Stimulated activated CD8-positive, alpha-beta memory T cell treated with anti-CD3 and anti-CD28 coated beads, Interleukin-2, amount 100 ng/mL, for 48 hours (primary cell): ENCODE data around the gene TTC28.

Experiments
- DNase-seq, 2 donors: peaks; one replicate each; pipeline ENCODE4 v3.0.0-alpha.2; 2020; ENCODE audit warnings: low read depth in 2 of 2

TTC28 gene

GRCh38 chr22:28279888-28280287 is 399.8 kb downstream of the TTC28 start:
- DNase-seq, result no peak

- no peak for DNase-seq
Observed at GRCh38 chr22:28269277-28269676, 410.4 kb downstream of the TTC28 start.

- no peak for DNase-seq
Observed at GRCh38 chr22:28268850-28269249, 410.8 kb downstream of the TTC28 start.

- DNase-seq, result no peak
Observed at GRCh38 chr22:28268171-28268570, 411.5 kb downstream of the TTC28 start.

GRCh38 chr22:28260619-28261018 is 419.0 kb downstream of the TTC28 start:
- no peak for DNase-seq

DNA sequence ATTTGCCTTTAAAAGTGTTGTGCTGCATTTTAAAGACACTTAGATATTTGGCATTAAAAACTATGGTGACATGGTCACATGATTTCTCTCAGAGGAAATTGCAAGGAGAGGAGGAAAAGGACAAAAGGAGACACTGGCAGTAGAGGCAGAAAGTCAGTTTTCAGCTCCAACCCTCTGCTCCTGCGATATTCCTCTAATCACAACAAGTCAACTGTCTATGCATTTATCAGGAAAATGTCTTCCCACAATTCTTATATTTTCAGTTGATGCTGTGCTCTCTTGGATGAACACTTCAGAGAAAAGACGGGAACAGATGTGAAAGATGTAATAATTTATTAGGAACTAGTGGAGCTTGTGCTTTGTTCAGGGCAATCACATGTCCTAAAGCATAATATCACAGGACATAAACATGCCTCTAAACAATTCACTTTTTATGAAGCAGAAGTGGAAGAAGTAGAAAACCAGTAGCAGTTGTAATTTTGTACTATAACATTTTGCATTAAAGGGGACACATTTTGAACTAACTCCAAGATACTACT is 419.8 kb downstream of the TTC28 start:
- DNase-seq, result no peak

DNA sequence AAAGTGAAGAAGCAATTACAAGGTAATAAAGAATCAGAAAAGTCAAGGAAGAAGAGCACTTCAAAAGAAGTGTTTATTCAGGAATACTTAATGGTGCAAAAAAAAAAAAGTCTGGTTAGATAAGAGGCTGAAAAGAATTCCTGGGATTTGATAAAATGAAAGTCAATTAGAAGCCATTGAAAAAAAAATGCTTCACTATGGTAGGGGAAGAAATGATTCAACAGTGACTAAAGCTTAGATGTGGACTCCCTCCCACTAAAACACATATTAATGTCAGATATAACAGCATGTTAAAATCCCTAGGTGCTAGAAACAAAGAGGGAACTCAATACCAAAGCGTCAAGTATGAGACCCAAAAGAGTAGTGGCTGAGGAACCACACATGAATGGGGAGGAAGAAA is 425.2 kb downstream of the TTC28 start:
- no peak for DNase-seq

- no peak for DNase-seq
Observed at GRCh38 chr22:28252539-28252938, 427.1 kb downstream of the TTC28 start.

DNA sequence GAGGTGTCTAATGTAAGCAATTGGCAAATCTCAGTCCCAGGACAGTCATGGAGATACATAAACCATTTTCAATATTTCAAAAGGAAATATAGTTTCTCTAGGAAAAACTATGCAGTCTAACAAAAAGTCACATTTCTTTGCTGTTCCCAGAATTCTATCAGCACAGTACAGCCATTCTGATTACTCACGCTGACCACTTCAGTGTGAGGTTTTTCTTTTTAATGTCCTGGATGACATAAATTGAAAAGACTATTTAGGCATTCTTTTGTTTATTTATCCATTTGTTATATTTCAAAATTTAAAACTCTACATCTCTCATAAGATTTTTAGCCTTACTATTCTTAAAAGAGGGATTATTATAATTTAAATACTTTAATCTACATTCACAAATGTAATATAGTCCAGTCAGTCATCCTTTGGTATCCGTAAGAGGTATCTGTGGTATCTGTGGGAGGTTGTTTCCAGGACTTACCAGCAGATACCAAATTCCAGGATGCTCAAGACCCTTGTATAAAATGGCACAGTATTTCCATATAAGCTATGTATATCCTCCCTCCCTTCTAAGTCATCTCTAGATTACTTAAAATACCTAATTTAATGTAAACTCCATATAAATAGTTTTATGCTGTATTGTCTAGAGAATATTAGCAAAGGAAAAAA is 429.5 kb downstream of the TTC28 start:
- DNase-seq, result no peak

- no peak for DNase-seq
Observed at GRCh38 chr22:28249402-28249801, 430.2 kb downstream of the TTC28 start.

DNA sequence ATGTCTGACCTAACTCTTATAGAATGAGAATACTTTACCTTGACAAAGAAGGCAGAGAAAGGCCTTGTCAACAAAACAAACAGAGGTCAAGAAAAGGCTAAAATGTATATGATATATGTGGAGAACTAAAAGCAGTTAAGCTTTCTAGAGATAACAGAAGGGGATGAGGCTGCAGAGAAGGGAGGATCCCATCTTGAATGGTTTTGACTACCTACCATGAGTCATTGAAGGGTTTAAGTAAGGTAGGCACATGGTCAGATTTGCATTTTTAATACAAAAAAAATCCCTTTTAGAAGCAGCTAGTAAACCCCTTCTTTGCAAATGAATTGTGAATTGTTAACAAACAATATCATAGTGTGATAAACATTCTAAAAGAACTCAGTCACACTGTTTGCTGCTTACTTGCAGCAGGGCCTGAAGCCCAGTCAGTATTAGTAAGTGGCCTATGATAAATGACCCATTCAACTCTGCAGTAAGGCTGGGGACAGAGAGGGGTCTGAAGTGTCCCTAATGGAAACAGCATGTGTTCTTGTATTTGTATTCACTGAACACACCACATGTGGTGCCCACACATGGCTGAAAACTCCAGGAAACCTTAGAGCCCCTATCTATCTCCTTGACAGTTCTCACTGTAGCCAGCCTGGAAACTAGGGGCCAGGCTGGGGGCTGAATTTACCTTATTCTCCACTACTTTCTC is 431.8 kb downstream of the TTC28 start:
- DNase-seq, result no peak

DNA sequence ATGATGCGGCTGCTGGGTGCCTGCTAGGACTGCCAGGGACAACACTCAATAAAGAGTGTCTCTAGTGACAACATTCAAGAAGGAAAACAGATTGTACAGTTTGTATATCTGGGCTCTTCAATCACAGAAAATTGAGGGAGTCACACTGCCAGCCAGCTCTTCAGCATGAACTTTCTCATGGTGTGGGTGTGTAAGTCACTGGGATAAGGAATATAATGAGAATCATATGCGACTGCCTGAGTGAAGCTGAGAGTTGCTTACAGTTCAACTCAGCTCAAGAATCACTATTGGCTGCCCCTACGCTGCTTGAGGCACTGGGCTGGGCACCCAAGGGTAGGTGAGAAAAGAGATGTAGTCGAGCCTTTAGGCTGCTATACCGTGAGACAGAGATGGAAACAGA is 432.5 kb downstream of the TTC28 start:
- no peak for DNase-seq

DNA sequence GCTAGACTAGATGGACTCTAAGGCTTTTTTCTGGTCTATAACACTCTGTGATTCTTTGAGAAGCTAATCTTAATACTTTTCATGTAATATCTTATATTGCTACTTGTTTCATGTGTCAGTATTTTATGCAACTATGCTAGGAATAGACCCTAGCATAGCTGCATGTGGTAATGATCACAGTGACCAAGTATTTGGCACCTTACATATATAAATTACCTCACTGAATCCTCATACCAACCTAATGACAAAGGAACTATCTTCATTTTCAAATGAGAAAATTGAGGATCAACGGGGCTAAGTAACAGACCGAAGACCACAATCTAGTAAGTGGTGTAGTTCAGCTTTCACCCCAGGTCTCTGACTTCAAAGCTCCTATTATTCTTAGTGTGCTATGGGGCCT is 433.2 kb downstream of the TTC28 start:
- DNase-seq, result no peak

GRCh38 chr22:28245579-28246224 is 433.9 kb downstream of the TTC28 start:
- no peak for DNase-seq

GRCh38 chr22:28244757-28245156 is 434.9 kb downstream of the TTC28 start:
- DNase-seq, result no peak

DNA sequence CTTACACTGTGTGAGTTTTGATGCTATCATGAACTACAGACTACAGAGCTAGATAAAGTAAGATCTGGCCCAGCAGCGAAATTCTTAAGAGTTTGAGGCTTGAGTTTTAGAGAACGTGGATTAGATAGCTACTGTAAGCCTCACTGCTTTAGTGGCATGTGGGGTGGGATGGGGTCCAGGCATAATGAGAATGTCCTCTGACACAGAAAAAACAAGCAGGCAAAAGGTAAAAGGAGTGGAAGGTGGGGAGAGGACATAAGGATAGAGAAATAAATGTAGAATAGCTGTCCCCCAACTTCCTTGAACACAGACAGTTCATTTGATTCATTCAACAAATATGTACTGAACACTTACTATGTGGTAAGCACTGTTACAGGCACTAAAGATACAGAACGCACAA is 436.1 kb downstream of the TTC28 start:
- DNase-seq, result no peak

- DNase-seq, result no peak
Observed at GRCh38 chr22:28241656-28242290, 437.9 kb downstream of the TTC28 start.

DNA sequence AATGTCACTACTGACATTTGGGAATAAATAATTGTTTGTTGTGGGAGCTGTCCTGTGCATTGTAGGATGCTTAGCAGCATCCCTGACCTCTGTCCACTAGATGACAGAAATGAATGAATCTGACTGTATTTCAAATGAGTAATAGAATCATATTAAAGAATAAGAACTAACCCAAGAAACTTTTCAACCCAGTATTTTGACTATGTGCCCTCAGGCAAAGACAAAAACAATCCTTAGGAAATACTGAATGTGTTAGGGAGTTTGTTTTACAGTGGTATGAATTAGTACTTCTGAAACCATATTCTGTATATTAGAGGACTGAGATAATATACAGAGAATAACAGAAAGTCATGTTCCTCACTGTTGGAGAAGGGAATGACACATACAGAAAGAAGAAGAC is 439.7 kb downstream of the TTC28 start:
- DNase-seq, result no peak

DNA sequence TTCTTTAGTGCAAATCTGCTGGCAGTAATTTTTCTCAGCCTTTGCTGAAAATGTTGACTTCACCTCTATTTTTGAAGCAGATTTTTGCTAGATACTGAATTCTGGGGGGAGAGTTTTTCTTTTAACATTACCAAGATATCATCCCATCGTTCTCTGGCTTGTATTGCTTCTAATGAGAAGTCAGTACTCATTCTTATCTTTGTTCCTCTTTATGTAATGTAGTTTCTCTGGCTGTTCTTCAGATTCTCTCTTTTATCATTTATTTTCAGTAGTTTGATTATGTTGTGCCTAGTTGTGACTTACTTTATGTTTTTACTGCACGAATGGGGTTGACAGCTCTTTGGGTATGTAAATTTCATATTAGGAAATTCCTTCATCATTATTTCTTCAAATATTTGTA is 441.9 kb downstream of the TTC28 start:
- DNase-seq, result no peak

GRCh38 chr22:28237112-28237511 is 442.5 kb downstream of the TTC28 start:
- DNase-seq, result no peak

DNA sequence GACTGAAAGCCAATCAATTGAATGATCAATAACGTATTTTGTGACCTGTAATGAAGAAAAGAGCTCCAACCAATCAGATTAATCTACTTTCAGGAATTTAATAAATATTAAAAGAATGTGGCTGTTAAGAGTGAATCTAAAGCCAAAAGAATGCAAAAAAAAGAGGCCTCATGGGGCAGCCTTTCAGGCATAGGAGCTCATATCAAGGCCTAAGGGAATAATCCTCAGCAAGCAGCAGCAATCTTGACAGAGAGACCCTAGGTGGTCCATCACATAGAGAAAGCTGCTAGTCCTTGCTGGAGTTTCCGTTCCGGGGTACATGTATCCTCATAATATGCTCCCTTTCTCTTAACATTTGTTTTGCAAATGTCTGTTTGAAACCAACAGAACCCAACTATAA is 447.4 kb downstream of the TTC28 start:
- DNase-seq, result no peak

DNA sequence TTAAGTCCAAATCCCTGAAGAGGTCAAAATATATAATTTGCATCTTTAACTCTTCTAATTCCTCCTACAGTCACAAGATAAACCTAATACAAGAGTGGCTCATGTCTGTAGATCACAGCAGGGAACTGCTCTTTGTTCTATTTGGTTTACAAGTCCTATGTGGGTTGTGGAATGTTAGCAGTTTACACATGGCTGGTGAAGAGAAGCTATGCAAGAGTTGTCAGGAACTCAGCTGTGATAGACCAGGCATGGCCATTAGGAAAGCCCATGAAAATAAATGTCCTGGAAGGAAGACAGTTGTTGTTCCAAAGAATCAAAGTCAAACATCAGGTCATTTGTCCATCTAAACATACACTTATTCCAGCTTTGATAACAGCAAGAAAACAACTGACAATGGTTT is 448.2 kb downstream of the TTC28 start:
- DNase-seq, result no peak

DNA sequence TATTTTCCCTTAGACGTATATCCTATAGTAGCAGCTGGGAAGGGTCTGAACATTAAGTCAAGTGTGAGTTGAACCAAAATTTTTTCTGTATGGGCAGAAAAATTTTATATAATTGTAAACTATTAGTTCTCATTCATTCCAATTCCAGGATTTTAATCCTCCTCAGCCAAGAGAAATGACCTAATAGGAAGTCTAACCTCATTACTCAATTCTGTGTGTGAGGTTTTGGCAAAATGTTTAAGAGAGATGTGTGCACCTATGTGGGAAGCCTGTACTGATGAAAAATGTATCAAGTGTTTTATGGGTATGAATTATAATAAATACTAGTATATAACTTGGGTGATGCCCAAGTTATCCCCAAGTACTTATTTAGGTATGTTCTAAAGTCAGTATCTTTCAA is 449.0 kb downstream of the TTC28 start:
- DNase-seq, result no peak
